ENCODE measurements around the gene CFLAR.
"Not testable (repeated sequence)": the region's sequence is repeated elsewhere in the genome, so short reads cannot be mapped to it uniquely, and the experiment has no call there.

Gene CFLAR

DNA sequence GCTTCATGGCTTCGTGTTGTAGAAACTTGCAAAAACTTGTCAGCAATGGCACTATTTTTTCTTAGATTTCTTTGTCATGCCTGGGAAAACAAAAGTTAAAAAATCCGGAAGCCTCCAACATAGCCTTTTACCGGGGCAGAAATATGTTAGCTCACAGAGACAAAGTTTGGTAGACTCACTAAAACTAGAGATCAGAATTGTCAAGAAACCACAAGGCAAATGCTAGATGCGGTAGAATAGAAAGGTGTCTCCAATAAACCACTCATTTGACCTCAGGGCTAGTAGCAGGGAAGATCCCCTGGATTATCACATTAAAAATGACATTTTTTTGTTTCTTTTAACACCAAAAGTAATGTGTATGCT lies 67.4 kb downstream of the CFLAR start:
- DNase-seq: no peak

DNA sequence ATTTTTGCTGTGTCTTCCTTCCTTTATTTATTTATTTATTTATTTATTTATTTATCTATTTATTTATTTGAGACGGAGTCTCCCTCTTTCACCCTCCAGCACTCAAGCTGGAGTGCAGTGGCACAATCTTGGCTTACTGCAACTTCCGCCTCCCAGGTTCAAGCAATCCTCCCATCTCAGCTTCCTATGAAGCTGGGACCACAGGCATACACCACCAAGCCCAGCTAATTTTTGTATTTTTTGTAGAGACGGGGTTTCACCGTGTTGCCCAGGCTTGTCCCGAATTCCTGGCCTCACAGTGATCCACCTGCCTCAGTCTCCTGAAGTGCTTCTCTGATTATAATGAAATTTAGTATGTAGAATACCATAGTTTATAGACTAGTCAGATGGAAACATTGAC lies 67.9 kb downstream of the CFLAR start:
- not testable (repeated sequence) for DNase-seq

DNA sequence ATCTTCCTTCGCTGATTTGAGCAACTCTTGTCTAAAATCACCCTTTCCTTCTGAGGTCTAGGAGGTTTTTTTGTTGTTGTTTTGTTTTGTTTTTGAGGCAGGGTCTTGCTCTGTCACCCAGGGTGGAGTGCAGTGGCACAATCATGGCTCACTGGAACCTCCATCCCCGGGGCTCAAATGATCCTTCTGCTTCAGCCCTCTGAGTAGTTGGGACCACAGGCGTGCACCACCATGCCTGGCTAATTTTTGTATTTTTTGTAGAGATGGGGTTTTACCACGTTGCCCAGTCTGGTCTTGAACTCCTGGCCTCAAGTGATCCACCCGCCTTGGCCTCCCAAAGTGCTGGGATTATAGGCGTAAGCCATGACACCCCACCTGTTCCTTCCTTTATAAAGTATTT lies 68.3 kb downstream of the CFLAR start:
- DNase-seq: not testable (repeated sequence)

DNA sequence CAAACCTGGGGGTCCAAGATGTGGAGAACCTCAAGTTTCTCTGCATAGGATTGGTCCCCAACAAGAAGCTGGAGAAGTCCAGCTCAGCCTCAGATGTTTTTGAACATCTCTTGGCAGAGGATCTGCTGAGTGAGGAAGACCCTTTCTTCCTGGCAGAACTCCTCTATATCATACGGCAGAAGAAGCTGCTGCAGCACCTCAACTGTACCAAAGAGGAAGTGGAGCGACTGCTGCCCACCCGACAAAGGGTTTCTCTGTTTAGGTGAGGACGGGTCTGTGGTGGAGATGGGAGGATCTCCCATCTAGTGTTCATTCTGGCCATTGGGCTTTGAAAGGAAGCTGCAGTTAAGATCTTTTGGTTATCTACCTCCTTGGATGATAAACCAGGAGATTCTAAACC lies 69.9 kb downstream of the CFLAR start:
- no peak for DNase-seq

DNA sequence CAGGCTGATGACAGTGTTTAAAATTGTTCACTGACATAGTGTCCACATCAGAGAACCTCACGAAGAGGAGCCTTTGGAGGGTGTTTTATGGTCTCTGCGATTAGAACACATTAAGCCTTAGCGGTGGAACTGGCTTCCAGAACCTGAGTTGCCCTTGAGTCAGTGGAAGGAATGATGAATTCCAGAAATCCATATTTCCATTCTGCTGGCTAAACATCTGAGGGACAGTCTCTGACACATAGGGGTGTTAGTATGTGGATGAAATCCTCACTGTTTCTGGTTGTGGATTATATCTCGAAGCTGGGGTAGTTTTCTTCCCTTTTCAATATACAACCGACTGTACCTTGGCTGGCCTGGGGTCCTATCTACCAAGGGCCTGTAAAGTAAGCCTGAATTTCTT lies 71.0 kb downstream of the CFLAR start:
- no peak for DNase-seq

DNA sequence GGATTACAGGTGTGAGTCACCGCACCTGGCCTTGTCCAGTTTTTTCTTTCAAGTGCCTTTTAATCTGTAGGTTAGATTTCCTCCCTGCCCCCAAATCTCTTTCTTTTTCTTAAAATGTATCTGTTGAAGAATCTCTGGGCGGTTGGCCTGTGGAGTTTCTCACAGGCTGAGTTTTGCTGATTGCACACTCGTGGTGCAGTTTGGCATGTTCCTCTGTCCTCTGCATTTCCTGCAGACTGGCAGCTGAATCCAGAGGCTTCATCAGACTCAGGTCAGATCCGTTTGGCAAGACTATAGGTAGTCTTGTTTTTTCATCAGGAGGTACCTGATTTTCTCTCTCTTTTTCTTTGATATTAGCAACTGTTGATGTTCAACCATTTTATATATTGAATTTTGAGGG lies 72.5 kb downstream of the CFLAR start:
- no peak for DNase-seq

DNA sequence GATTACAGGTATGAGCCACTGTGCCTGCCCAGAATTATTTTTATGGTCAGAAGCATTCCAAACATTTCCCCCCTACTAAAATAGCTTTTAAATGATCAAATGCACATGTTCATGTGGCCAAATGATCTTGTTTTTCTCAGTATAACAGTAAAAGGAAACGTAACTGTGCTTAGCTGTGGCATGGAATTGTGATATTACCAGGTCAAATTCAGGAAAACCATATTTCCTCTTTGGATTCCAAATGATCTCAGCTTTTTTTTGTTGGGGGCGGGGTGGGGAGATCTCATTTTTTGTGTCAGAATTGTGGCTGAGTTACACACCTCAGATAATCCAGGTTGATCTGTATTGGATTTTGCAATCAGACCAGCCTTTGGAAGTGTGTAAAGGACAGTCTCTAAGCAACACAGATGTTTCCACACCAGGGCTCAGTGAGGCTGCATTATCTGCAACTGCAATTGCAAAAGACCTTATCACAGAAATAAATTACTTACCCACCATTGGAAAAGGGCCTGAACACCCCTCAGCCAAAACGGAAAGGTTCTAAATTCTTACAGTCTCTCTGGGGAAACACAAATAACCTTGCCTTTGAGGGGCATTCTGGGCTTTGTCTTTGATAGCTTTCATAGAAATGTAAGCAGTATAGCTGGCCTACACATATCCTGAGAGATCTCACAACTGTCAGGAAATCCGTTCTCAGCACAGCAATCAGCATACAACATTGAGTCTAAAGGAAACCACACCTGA lies 75.3 kb downstream of the CFLAR start:
- no peak for DNase-seq

DNA sequence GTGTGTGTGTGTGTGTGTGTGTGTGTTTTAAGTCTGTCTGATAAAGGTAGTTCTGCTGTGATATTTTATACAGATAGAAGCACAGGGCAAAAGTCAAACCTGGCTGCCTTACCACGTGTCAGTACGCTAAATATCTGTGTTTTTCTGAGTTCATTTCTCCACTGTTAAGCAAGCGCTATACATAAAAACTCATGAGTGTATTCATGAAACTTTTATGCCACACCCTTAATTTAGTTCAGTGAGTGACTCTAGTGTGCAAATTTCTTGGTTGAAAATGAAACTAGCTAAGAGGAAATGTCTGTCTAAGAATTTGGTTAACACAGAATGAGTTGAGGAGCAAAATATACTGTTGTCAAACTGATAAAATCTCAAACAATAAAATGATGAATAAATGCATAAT lies 78.1 kb downstream of the CFLAR start:
- DNase-seq: no peak

DNA sequence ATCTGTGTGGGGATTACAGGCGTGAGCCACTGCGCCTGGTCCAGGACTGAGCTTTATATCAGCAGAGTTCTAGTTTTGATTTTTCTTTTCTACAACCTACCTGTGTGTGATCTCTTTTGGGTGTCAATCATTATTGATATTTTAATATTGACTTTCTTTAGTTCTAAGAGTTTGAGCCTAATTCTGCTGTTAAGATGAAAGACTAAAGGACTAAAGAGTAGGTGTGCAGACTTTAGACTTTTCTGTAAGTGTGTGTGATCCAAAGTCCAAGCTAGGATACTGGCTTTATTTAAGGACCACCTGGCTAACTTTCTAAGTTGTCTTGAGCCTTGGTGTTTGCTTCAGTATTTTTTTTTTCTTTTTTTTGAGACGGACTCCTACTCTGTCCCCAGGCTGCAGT lies 79.4 kb downstream of the CFLAR start:
- no peak for DNase-seq

DNA sequence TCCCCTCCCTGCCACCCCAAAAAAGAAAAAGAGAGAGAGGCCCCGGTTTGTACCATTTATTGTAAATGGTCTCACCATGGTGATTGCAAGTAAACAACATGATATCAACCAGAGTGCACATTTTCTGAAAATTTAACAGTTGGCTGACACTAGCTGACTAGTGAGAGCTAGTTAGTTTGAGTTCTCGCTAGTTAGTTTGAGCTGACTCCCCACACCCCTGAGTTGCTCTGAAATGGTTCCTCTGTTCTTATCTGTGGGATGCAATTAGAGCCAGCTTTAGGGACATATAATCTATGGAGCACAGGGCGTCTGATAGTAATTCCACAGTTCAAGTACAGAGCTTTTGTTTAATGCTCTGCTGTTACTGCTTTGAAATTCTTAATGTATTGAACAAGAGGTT lies 80.0 kb downstream of the CFLAR start:
- DNase-seq: no peak

DNA sequence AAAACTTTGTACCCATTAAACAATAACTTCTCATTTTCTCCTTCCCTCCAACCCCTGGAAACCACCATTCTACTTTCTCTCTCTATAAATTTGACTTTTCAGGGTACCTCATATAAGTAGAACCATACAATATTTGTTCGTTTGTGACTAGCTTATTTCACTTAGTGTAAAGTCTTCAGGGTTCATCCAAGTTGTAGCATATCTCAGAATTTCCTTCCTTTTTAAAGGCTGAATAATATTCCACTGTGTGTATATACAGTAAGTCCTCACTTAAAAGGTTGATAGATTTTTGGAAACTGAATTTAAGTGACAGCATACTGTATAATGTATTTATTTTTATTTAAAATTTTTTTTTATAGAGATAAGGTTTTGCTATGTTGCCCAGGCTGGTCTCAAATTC lies 80.8 kb downstream of the CFLAR start:
- DNase-seq: no peak

DNA sequence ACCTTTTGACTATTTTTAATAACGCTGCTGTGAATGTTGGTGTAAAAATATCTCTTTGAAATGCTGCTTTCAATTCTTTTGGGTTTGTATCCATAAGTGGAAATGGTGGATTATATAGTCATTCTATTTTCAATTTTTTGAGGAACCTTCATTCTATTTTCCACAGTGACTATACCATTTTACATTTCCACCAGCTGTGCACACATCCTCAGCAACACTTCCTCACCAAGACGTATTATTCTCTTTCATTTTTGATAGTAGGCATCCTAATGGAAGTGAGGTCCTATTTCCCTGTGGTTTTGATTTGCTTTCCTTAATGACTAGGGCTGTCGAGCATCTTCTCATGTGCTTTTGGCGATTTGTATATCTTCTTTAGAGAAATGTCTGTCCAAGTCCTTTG lies 81.8 kb downstream of the CFLAR start:
- DNase-seq: no peak

DNA sequence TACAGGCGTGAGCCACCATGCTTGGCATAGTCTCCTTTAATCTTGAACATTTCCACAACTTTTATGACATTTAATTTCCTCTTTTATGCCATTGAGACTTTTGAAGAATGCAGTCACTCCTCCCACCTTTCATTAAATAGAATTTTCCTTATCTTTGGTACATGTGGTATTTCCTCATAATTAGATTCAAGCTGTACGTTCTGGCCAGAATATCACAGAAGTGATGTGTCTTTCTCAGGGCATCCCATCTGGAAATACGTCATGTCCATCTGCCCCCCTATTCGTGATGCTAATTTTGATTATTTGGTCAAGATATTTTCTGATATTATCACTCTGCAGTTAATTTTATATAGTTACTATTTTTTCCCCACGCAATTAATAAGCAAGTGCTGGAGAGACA lies 83.9 kb downstream of the CFLAR start:
- DNase-seq: no peak

DNA sequence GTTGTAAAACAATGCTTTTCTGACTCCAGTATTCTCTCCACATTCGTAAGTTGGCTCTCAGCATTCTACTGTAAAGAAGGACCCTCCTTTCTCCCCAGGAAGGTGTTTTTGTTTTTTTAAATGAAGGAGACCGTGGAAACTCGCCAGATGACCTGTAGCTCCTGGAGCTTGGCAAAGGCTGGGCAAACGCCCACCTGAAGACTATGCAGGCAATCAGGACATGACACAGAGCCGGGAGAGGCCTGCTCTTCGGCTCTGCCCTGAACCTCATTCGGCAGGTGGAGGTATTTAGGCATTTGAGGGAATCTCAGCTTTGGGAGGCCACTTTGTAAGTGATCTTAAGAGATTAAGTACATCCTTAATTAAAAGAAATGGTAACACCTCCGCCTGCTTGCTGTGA lies 84.4 kb downstream of the CFLAR start:
- DNase-seq: no peak

DNA sequence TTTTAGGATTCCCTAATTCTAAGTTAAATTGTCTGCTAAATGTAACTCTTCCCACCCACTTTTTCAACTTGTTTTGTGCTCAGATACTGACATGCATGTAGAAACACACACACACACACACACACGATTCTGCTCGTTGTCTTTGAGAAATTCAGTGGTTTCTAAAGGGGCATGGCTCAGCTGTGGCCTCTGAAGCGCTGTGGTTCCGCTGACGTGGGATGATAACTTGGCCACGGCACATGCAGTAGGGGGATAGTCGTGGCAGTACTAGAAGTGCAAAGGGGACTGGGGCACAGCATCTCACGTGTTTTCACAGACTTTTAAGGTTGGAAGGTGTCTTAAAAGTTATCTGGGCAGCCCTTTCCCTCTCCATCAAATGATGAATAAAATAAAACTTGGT lies 85.4 kb downstream of the CFLAR start:
- no peak for DNase-seq

DNA sequence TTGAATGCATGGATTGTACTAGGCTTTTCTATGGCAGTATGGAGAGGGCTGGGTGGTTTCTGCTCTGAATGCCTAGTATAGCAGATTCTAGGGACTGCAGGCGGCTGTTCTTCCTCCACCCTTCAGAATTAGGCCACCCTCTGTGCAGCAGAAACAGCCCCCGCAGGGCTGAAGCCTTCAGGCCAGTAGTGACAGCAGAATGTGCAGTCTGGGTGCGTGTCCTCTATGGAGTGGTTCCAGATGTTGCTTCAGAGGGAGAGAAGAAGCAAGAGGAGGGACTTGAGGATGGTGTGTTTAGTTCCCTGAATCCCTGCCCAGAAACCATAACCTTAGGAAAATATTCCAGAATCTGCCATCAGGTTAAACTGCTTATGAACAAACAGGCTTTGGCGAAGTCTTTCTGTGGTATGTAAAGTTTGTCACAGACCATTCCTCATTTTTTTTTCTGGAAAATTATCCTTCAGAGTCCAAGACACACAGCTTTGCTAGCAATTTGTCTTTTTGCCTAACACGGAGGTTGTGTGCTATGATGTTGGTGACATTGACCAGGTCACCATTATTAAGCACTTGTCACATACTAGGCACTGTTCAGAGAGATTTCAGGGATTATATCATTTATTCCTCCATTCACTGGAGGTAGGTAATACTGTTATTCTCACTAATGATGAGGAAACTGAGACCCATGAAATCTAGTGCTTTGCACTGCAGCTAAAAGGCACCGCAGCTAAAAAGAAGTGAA lies 88.1 kb downstream of the CFLAR start:
- no peak for DNase-seq

DNA sequence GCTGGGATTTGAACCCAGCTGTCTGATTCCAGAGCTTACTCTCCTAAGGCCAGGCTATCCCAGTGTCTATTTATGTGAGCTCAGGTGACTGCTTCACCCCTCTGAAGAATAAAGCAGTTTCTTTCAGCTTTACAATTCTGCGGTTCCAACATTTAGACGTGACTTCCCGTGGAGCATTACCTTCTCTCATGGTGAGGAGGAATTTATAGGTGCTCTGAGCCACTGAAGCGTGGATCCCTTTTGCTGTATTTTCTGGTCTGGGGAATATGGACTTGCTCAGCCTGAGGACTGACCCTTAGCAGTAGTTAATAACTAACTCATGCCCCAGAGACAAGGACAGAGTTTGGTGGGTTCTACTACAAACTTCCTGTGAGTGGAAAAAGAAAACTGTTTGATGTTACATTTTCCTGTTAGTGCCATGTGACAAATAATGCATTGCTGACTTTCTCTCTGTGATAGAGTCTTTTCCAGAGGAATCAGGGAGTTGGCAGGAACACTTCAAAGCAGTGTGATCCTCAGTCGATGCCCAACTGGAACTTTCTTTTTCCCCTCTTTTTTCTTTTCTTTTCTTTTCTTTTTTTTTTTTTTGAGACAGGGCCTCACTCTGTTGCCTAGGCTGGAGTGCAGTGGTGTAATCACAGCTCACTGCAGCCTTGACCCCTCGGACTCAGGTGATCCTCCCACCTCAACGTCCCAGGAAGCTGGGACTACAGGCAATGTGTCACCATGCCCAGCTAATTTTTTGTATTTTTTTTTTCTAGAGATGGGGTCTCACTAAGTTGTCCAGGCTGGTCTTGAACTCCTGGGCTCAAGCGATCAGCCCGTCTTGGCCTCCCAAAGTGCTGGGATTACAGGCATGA lies 88.9 kb downstream of the CFLAR start:
- DNase-seq: no peak

DNA sequence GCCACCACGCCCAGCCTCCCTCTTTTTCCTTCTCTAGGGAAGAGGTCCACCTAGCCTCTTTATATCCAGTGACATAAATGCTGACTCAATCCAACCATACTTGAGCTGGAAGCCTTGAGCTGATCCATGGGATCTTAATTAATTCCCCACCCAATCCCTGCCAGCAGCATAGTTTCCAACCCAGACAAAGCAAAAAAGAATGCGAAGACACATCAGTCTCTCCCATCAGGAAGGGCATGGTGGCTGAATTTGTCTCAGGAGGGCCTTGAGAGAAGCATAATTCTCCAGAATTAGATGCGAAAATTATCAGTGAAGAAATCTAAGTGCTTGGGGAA lies 89.5 kb downstream of the CFLAR start:
- no peak for DNase-seq

DNA sequence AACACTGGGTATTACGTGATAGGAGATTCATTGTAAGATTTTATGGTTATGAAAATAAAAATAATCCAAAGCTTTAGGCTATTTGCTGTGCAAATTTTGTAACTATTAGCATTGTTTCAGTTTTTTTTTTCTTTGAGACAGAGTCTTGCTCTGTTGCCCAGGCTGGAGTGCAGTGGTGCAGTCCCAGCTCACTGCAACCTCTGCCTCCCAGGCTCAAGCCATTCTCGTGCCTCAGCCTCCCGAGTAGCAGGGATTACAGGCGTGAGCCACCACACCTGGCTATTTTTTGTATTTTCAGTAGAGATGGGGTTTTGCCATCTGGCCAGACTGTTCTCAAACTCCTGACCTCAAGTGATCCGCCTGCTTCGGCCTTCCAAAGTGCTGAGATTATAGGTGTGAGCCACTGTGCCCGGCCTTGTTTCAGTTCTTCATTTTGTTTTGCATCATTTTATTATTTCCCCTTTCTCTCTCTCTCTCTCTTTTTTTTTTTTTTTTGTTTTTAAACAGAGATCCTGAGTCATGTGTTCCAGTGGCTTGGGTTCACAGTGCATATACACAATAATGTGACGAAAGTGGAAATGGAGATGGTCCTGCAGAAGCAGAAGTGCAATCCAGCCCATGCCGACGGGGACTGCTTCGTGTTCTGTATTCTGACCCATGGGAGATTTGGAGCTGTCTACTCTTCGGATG lies 92.7 kb downstream of the CFLAR start:
- no peak for DNase-seq

DNA sequence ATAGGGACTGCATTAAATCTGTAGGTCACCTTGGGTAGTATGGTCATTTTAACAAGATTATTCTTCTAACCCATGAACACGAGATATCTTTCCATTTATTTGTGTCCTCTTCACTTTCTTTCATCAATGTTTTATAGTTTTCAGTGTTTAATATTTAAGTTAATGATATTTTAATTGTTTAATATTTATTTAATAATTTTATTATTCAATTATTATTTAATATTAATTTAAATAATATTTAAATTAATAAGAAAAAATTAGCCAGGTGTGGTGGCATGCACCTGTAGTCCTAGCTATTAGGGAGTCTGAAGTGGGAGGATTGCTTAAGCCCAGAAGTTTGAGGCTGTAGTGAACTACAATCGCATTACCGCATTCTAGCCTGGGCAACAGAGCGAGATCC lies 100.0 kb downstream of the CFLAR start:
- DNase-seq: no peak

DNA sequence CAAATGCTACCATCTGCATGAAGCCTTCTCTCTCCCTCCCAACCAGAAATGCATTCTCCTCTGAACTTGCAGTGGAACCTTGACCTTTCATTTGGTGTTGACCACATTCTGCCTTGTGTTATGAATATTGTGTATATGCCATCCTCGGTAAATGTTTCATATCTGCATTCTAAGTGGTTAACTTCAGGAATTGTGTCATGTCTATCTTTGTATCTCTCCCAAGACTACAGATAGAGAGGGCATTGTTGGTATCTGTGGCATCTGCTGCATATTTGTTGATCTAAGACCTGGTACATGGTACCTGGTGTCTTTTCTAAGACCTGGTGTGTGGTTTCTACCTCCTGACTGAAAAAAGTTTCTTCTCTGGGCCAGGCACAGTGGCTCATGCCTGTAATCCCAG lies 101.0 kb downstream of the CFLAR start:
- DNase-seq: no peak

DNA sequence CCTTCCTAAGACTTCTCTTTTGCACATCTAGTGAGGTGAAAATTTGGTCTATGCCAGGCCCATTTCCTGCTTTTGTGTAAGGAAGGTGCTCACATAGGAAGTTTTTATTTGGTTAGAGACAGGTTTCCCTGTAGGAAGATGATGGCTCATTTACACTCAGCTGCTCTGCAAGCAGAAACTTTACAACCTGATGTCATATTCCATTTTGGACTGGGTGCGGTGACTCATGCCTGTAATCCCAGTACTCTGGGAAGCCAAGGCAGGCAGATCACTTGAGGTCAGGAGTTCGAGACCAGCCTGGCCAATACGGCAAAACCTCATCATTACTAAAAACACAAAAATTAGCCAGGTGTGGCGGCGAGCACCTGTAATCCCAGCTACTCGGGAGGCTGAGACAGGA lies 102.8 kb downstream of the CFLAR start:
- DNase-seq: no peak

DNA sequence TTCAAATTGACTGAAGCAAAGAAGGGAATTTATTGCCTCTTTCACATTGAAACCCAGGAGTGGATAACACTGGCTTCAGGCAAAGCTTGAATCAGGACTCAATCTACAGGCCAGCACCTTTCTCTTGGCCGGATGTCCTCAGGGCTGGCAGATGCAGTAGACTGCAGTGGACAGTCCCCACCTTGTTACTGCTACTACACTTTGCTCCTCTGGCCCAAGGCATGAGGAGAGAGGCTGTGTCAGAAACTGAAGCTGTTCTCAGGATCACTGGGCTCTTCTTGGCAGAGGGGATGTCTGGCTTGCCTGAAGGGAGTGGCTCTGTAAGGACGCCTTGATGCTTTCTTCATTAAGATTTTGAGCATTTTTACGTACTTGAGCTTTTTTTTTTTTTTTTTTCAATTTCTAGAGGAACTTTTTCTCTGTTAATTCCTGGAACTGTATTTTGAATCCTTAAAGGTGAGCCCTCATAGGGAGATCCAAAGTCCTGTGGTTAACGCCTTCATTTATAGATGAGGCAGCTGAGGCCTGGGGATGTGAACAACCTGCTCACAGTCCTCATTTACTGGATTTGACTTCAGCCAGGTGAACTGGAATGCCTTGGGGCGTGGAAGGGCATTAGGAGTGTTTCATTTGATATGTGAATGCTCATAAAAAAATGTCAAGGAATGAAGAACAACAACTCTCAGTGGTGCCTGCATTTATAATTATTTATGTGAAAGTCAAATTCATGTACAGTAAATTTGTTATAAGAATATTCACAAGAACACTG lies 103.5 kb downstream of the CFLAR start:
- DNase-seq: no peak
